ENCODE results near the gene SUSD2. TPM values are rescaled to one million over a fixed set of nuclear protein-coding genes. Genes with fewer than 3 reads are reported as not detected.

SUSD2 gene
- total and polyA plus RNA-seq, 2 experiments from 2014 or later: 9.7 to 10.8 TPM

DNA sequence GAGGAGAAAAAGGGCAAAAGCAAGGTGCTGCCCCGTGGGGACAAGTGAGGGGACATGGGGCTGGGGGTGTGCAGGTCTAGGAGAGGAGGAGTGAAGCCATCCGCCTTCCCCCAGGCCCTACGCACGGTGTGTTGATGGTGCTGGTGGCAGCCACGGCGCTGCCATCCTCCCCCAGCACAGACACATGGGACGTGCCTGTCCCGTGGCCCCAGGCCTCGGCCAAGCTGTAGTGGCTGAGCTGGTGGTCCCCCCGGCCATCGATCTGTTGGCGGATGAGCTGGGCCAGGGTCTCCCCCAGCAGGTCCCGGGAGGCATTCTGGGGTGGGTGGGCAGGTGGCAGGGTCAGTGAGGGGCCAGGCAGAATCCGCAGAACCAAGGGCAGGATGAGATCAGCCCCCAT is 44.7 kb downstream of the SUSD2 start:
- Histone ChIP-seq H3K4me1 (ENCODE audit: insufficient read depth) (peaks cover 4% of the 10 kb centered on the region), H3K27ac (no peak overlapping the region), H3K4me3 (no peak overlapping the region), H3K9me2 (replicated peaks; ENCODE audit: insufficient read depth) (no peaks in the 10 kb centered on the region), H4K20me1 (ENCODE audit: insufficient read depth, poor library complexity, severe bottlenecking) (no peaks in the 10 kb centered on the region), H3K9me3 (ENCODE audit: low read depth) (no peaks in the 10 kb centered on the region), H3K36me3 (replicated peaks; ENCODE audit: insufficient read depth, low read depth) (no peaks in the 10 kb centered on the region), H3K79me2 (no peaks in the 10 kb centered on the region), H3K27me3 (no peaks in the 10 kb centered on the region), H2AFZ (no peak overlapping the region), H3K4me2 (no peak overlapping the region)
- DNase-seq (ENCODE audit: low spot score): no peak
- TF ChIP-seq CTCF (IDR thresholded peaks at IDR 0.05; ENCODE audit: poor library complexity): no peak
- no peak for TF ChIP-seq EZH2 (IDR thresholded peaks at IDR 0.05; ENCODE audit: borderline replicate concordance)
- no peak for TF ChIP-seq EZH2phosphoT487 (IDR thresholded peaks at IDR 0.05; ENCODE audit: low read depth, severe bottlenecking, unreplicated experiment)
- 97% methylated on average over 14 of the region's 14 CpGs for WGBS (ENCODE audit: low lambda C conversion rate, missing lambda C conversion rate)

DNA sequence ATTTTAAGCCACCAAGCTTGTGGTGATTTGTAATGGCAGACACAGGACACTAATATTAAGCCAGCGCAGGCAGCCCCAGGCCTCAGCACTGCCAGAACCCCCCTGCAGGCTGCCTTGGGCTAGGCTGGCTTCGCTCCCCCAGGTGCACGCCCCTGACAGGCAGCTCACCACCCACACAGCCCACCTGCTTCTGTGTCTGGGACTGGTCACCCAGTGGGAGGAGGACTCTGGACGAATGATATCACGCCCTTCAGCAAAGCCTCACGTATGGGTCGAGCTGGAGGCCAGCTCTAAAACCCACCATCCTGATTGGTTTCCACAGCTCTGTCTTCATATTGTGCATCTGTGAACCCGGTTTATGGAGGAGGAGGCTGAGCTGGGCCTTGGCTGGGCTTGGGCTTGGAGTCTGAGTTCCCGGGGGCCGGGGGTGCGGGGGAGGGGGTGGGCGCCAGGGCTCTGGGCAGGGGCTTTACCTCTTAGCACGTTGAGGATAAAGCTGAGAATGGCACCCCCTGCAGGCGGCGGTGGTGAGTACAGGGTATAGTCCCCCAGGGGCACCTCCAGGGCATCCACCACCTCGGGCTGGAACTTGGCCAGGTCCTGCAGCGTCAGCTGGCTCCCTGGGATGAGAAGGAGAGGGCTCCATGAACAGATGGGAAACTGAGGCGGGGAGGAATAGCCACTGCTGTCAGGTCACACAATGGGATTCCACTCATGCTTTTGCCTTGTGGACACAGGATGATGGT is 49.8 kb downstream of the SUSD2 start:
- DNase-seq (ENCODE audit: low spot score): peak; percentile 40
- TF ChIP-seq EZH2phosphoT487 (IDR thresholded peaks at IDR 0.05; ENCODE audit: low read depth, severe bottlenecking, unreplicated experiment): no peak
- peak; percentile 38 for TF ChIP-seq CTCF (IDR thresholded peaks at IDR 0.05; ENCODE audit: poor library complexity)
- WGBS (ENCODE audit: low lambda C conversion rate, missing lambda C conversion rate): 52% methylated on average over 18 of the region's 18 CpGs
- H3K27me3 ChIP-seq: no peaks in the 10 kb centered on the region
- no peaks in the 10 kb centered on the region for H4K20me1 ChIP-seq (ENCODE audit: insufficient read depth, poor library complexity, severe bottlenecking)
- no peak overlapping the region for H3K27ac ChIP-seq
- peaks cover 5% of the 10 kb centered on the region for H3K4me1 ChIP-seq (ENCODE audit: insufficient read depth)
- H3K79me2 ChIP-seq: no peaks in the 10 kb centered on the region
- no peaks in the 10 kb centered on the region for H3K36me3 ChIP-seq (replicated peaks; ENCODE audit: insufficient read depth, low read depth)
- H3K9me2 ChIP-seq (replicated peaks; ENCODE audit: insufficient read depth): no peaks in the 10 kb centered on the region
- no peak overlapping the region for H3K4me3 ChIP-seq
- no peak overlapping the region for H2AFZ ChIP-seq
- H3K9me3 ChIP-seq (ENCODE audit: low read depth): no peaks in the 10 kb centered on the region
- H3K4me2 ChIP-seq: no peak overlapping the region

DNA sequence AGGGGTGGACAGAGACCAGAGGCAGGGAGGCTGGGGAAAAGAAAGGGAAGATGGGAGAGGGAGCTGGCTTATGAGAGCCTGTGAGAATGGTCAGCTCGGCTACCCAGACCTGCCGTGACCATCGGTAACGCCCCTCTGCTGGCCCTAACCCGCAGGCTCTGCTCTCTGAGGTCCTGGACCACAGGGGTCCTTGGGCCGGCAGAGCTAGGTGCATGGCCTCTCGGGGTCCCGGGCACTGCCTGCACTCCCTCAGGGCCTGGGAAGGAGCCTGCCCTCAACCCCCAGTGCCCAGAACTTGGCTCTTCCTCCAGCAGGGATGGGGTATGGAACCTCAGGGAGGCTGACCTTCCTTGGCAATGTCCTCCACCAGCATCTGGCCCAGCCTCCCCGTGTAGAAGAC is 50.4 kb downstream of the SUSD2 start:
- Histone ChIP-seq H3K36me3 (replicated peaks; ENCODE audit: insufficient read depth, low read depth) (no peaks in the 10 kb centered on the region), H3K4me2 (no peak overlapping the region), H3K27me3 (no peaks in the 10 kb centered on the region), H3K9me3 (ENCODE audit: low read depth) (no peaks in the 10 kb centered on the region), H3K79me2 (no peaks in the 10 kb centered on the region), H3K9me2 (replicated peaks; ENCODE audit: insufficient read depth) (no peaks in the 10 kb centered on the region), H3K4me1 (ENCODE audit: insufficient read depth) (peaks cover 5% of the 10 kb centered on the region), H2AFZ (no peak overlapping the region), H4K20me1 (ENCODE audit: insufficient read depth, poor library complexity, severe bottlenecking) (no peaks in the 10 kb centered on the region), H3K27ac (no peak overlapping the region), H3K4me3 (no peak overlapping the region)
- TF ChIP-seq CTCF (IDR thresholded peaks at IDR 0.05; ENCODE audit: poor library complexity): no peak
- TF ChIP-seq EZH2phosphoT487 (IDR thresholded peaks at IDR 0.05; ENCODE audit: low read depth, severe bottlenecking, unreplicated experiment): no peak
- TF ChIP-seq EZH2 (IDR thresholded peaks at IDR 0.05; ENCODE audit: borderline replicate concordance): no peak
- 90% methylated on average over 8 of the region's 9 CpGs for WGBS (ENCODE audit: low lambda C conversion rate, missing lambda C conversion rate)
- no peak for DNase-seq (ENCODE audit: low spot score)
